NT2/D1 (cell line): Measurements from ENCODE around the gene TCF21.

Experiments used
- DNase-seq: peaks from one replicate; pipeline ENCODE4 v3.0.0-alpha.2; 2011; ENCODE audit warnings: low read depth, low spot score
- H3K27me3 ChIP-seq: 2 replicates; pipeline ENCODE4 v1.6.0; 2011; ENCODE audit warnings: mild to moderate bottlenecking; ENCODE audit not compliant: insufficient read length, insufficient read depth
- H3K36me3 ChIP-seq: 2 replicates; pipeline ENCODE4 v1.6.1; 2011; ENCODE audit warnings: mild to moderate bottlenecking, low read length, mixed read lengths; ENCODE audit not compliant: insufficient read depth, insufficient read length
- H3K4me1 ChIP-seq: 2 replicates; pipeline ENCODE4 v1.5.1; 2011; ENCODE audit not compliant: insufficient read depth, insufficient read length
- H3K4me3 ChIP-seq: 2 replicates; pipeline ENCODE4 v1.5.1; 2011; ENCODE audit warnings: low read depth; ENCODE audit not compliant: insufficient read length
- H3K9ac ChIP-seq: 2 replicates; pipeline ENCODE4 v1.6.0; 2011; ENCODE audit warnings: low read depth; ENCODE audit not compliant: insufficient read length
- H3K9me3 ChIP-seq: 2 replicates; pipeline ENCODE4 v1.5.1; 2011; ENCODE audit warnings: mild to moderate bottlenecking, low read length; ENCODE audit not compliant: insufficient read depth
- SUZ12 ChIP-seq: IDR thresholded peaks from 2 replicates; pipeline ENCODE4 v1.6.1; 2011; ENCODE audit not compliant: insufficient read length, insufficient read depth; ENCODE audit errors: extremely low read depth
- YY1 ChIP-seq: IDR thresholded peaks from 2 replicates; pipeline ENCODE4 v1.6.1; 2011; ENCODE audit not compliant: insufficient read length, insufficient read depth
- ZNF274 ChIP-seq: IDR thresholded peaks from 2 replicates; pipeline ENCODE4 v1.6.1; 2011; ENCODE audit warnings: mild to moderate bottlenecking, low read depth, low read length

Gene TCF21

DNA sequence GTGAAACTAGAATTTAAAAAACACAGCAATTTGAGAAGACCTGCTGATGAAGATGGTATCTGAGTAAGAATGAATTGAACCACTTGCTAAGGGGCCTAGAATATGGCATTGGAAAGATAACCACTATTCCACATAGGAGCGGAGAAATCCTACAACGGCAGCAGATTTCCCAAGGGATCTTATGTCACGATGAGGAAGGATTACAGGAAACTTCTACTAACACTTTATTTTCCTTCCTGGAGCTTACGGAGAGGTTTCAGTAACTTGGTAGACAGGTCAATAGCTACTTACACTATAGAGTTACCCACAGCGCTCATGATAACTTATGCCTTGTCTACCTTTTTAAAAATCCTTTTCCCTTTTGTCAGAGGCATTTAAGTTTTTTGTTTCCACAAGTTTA lies 11.8 kb upstream of the TCF21 start:
- Histone ChIP-seq H3K4me1 (no peaks in the 10 kb centered on the region), H3K27me3 (no peaks in the 10 kb centered on the region)
- TF ChIP-seq YY1 (no peak), ZNF274 (no peak), SUZ12 (no peak)

DNA sequence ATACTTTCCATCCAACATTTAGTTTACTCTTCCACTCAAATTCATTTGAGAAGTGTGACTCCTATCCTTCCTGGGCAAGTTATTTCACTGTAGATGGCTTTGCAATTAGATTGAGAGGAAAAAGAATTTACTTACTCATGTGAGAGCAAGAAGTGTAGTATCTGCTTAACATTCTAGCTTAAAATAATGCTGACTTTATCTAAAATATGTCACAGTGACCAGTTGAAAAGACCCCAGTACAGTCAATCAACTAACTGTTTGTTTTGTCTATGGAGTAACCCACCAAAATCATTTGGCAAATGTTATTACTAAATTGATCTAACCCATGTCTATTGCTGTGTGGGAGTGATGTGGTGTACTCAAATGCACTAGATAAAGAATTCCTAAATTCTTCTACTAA lies 8.9 kb upstream of the TCF21 start:
- H3K9ac ChIP-seq: no peak overlapping the region
- no peaks in the 10 kb centered on the region for H3K36me3 ChIP-seq
- no peaks in the 10 kb centered on the region for H3K27me3 ChIP-seq
- H3K4me3 ChIP-seq: no peak overlapping the region
- DNase-seq: no peak
- H3K9me3 ChIP-seq: no peaks in the 10 kb centered on the region
- no peaks in the 10 kb centered on the region for H3K4me1 ChIP-seq
- TF ChIP-seq SUZ12 (no peak), ZNF274 (no peak), YY1 (no peak)

More for the DNA sequence above, 11.8 kb upstream of the TCF21 start:
- DNase-seq: no peak
- H3K36me3 ChIP-seq: no peaks in the 10 kb centered on the region
- H3K9ac ChIP-seq: no peak overlapping the region
- no peaks in the 10 kb centered on the region for H3K9me3 ChIP-seq
- no peak overlapping the region for H3K4me3 ChIP-seq

- no peaks in the 10 kb centered on the region for H3K27me3 ChIP-seq
- no peaks in the 10 kb centered on the region for H3K36me3 ChIP-seq
- no peaks in the 10 kb centered on the region for H3K4me1 ChIP-seq
- H3K9me3 ChIP-seq: no peaks in the 10 kb centered on the region
- DNase-seq: no peak
- H3K9ac ChIP-seq: no peak overlapping the region
- H3K4me3 ChIP-seq: no peak overlapping the region
- TF ChIP-seq ZNF274 (no peak), SUZ12 (no peak), YY1 (no peak)
Observed at GRCh38 chr6:133880896-133881295, 8.0 kb upstream of the TCF21 start.

DNA sequence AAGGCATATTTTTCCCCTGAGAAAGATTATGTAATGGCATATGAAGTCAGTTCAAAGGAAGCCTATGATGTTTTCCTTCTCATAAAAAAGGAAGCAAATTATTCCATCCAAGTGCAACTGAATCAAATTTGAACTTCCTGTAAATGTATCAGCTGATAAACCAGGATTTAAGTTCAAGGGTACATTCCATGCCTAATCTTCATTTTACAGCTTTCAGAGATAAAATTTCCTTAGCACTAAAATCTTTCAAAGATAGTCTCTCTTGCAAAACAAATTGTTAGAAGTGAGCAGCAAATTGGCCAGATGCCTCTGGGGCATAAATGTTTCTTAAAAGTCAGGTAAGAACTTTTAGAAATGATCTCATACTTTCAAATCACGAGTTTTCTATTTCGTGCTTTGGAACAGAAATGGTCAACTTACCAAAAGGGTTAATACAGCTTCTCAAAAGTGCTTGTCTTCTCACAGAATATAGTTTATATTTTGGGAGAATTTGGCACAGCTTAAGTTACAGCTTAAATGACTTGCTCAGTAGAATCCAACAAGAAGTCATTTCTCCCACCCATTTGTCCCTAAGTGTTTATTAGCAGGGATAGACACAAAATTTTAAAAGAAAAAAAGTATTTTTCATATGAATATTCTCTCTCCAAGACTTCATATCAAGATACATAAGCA lies 2.7 kb upstream of the TCF21 start:
- H3K27me3 ChIP-seq: peaks cover 40% of the 10 kb centered on the region
- H3K9ac ChIP-seq: no peak overlapping the region
- TF ChIP-seq ZNF274: no peak
- TF ChIP-seq YY1: no peak
- TF ChIP-seq SUZ12: no peak
- no peaks in the 10 kb centered on the region for H3K9me3 ChIP-seq
- H3K4me1 ChIP-seq: no peaks in the 10 kb centered on the region
- DNase-seq: no peak
- H3K36me3 ChIP-seq: no peaks in the 10 kb centered on the region
- H3K4me3 ChIP-seq: no peak overlapping the region

- Histone ChIP-seq H3K9me3 (no peaks in the 10 kb centered on the region), H3K36me3 (no peaks in the 10 kb centered on the region), H3K4me1 (no peaks in the 10 kb centered on the region), H3K27me3 (peaks cover 50% of the 10 kb centered on the region), H3K9ac (no peak overlapping the region), H3K4me3 (no peak overlapping the region)
- no peak for TF ChIP-seq YY1
- no peak for TF ChIP-seq SUZ12
- no peak for TF ChIP-seq ZNF274
- DNase-seq: no peak
Observed at GRCh38 chr6:133887156-133887879, 1.6 kb upstream of the TCF21 start.

GRCh38 chr6:133887880-133888230 lies 1.1 kb upstream of the TCF21 start:
- TF ChIP-seq SUZ12 (no peak), YY1 (no peak), ZNF274 (no peak)
- no peaks in the 10 kb centered on the region for H3K9me3 ChIP-seq
- H3K9ac ChIP-seq: no peak overlapping the region
- peaks cover 56% of the 10 kb centered on the region for H3K27me3 ChIP-seq
- DNase-seq: no peak
- no peaks in the 10 kb centered on the region for H3K4me1 ChIP-seq
- H3K36me3 ChIP-seq: no peaks in the 10 kb centered on the region
- H3K4me3 ChIP-seq: no peak overlapping the region

DNA sequence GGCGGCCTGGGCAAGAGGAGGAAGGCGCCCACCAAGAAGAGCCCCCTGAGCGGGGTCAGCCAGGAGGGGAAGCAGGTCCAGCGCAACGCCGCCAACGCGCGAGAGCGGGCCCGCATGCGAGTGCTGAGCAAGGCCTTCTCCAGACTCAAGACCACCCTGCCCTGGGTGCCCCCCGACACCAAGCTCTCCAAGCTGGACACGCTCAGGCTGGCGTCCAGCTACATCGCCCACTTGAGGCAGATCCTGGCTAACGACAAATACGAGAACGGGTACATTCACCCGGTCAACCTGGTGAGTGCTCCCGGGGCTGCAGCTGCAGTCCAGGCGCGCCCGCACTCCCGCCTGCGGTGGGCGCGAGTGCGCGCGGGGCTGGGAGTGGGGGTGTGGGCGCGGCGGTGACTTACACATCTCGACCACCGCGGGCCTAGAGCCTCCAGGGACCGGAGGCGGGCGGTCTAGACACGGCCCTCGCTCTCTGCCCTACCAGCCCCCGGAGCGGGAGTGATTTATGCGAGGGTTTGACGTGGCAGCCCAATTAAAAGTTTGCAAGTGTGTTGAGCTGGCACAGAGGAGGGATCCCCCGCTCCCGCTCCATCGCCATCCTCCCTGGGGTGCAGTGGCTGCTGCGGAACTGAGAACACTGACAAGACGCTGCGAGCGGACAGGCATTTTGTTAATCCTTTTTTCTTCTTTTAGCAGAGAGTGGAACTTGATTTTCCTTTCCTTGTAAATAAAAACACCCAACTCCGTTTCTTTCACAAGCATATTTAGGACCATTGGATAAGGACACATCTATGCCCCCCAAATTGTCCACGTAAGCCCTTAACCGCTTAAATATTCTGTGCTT lies 867 bp downstream of the TCF21 start:
- Histone ChIP-seq H3K4me3 (peak overlapping the region; percentile 67), H3K4me1 (no peaks in the 10 kb centered on the region), H3K9ac (peak overlapping the region; percentile 52), H3K36me3 (no peaks in the 10 kb centered on the region), H3K27me3 (peaks cover 75% of the 10 kb centered on the region), H3K9me3 (no peaks in the 10 kb centered on the region)
- no peak for DNase-seq
- no peak for TF ChIP-seq ZNF274
- TF ChIP-seq YY1: no peak
- no peak for TF ChIP-seq SUZ12
